IMR-90 (cell line): ENCODE measurements around the gene IFNL1. TPM values are rescaled to one million over a fixed set of nuclear protein-coding genes. Genes with fewer than 3 reads are reported as not detected.
"Not testable (repeated sequence)": the region's sequence is repeated elsewhere in the genome, so short reads cannot be mapped to it uniquely, and the experiment has no call there.

Experiments
- ATAC-seq: fragments of 200-7000 bp; cut with Tn5 transposase; 2 replicates; pipeline ENCODE4 v1.9.1; 2020; ENCODE audit warnings: low read depth, mild to moderate bottlenecking, moderate library complexity
- BruUV-seq: library from RNA; stranded (reverse); fragments of 400-500 nt; replicated peaks from 2 replicates; lab custom pipeline; 2021; lab: Mats Ljungman, UMichigan
- CTCF ChIA-PET: fragments of 300-600 bp; formaldehyde crosslinking; extraction: SDS; loops from one replicate; lab custom pipeline; 2021; ENCODE audit warnings: antibody characterized with exemption; lab: Yijun Ruan, JAX
- POLR2A ChIA-PET: fragments of 300-600 bp; sonication (Branson Sonifier 250); formaldehyde crosslinking; loops from one replicate; lab custom pipeline; 2022; ENCODE audit warnings: antibody characterized with exemption; ENCODE audit not compliant: unreplicated experiment; lab: Charles Lee
- DNase-seq: peaks from one replicate; pipeline ENCODE4 v3.0.0; 2013
- H2AFZ ChIP-seq: replicated peaks from 2 replicates; pipeline ENCODE3; 2013; ENCODE audit warnings: low read length, mild to moderate bottlenecking; ENCODE audit not compliant: poor library complexity
- H2AK5ac ChIP-seq: 2 replicates; pipeline ENCODE4 v1.6.1; 2013; ENCODE audit warnings: low read depth, low read length, inconsistent platforms
- H2AK9ac ChIP-seq: replicated peaks from 2 replicates; pipeline ENCODE3; 2013; ENCODE audit warnings: mild to moderate bottlenecking, low read depth, low read length, moderate library complexity; ENCODE audit not compliant: poor library complexity
- H2BK120ac ChIP-seq: 2 replicates; pipeline ENCODE4 v1.6.1; 2013; ENCODE audit warnings: low read depth, low read length, inconsistent platforms
- H2BK15ac ChIP-seq: 3 replicates; pipeline ENCODE4 v1.6.1; 2013; ENCODE audit warnings: low read depth, low read length, inconsistent platforms
- H2BK20ac ChIP-seq: 2 replicates; pipeline ENCODE4 v1.6.1; 2013; ENCODE audit warnings: low read depth, mild to moderate bottlenecking, inconsistent platforms, low read length, moderate library complexity
- H2BK5ac ChIP-seq: 2 replicates; pipeline ENCODE4 v1.6.1; 2013; ENCODE audit warnings: mild to moderate bottlenecking, low read depth, low read length, inconsistent platforms; ENCODE audit not compliant: poor library complexity, severe bottlenecking
- H3K14ac ChIP-seq: replicated peaks from 2 replicates; pipeline ENCODE4 v1.6.1; 2013; ENCODE audit warnings: low read depth, low read length, inconsistent platforms
- H3K18ac ChIP-seq: 2 replicates; pipeline ENCODE4 v1.6.1; 2013; ENCODE audit warnings: low read depth, low read length, control low read depth
- H3K23ac ChIP-seq: 2 replicates; pipeline ENCODE4 v1.6.1; 2013; ENCODE audit warnings: low read depth, low read length, inconsistent platforms
- H3K27ac ChIP-seq: 2 replicates; pipeline ENCODE4 v1.5.1; 2013; ENCODE audit warnings: mild to moderate bottlenecking, control low read depth, low read length; ENCODE audit not compliant: insufficient read depth
- H3K27me3 ChIP-seq: 2 replicates; pipeline ENCODE4 v1.6.1; 2013; ENCODE audit warnings: low read length; ENCODE audit not compliant: control insufficient read depth, insufficient read depth
- H3K36me3 ChIP-seq: 2 replicates; pipeline ENCODE4 v1.6.1; 2013; ENCODE audit warnings: low read length, mixed read lengths; ENCODE audit not compliant: control insufficient read depth, insufficient read depth
- H3K4ac ChIP-seq: 2 replicates; pipeline ENCODE4 v1.6.1; 2013; ENCODE audit warnings: low read depth, low read length, inconsistent platforms
- H3K4me1 ChIP-seq: 2 replicates; pipeline ENCODE4 v1.6.1; 2013; ENCODE audit warnings: low read length, mixed read lengths; ENCODE audit not compliant: control insufficient read depth, insufficient read depth
- H3K4me2 ChIP-seq: 2 replicates; pipeline ENCODE4 v1.6.1; 2013; ENCODE audit warnings: low read depth, mild to moderate bottlenecking, control low read depth, low read length, moderate library complexity
- H3K4me3 ChIP-seq: 2 replicates; pipeline ENCODE4 v1.5.1; 2013; ENCODE audit warnings: low read depth, mild to moderate bottlenecking, control low read depth, low read length, moderate library complexity; ENCODE audit not compliant: insufficient read depth
- H3K56ac ChIP-seq: 2 replicates; pipeline ENCODE4 v1.6.1; 2013; ENCODE audit warnings: low read length, inconsistent platforms; ENCODE audit not compliant: insufficient read depth; ENCODE audit errors: extremely low read depth
- H3K79me1 ChIP-seq, 2 experiments: 2 replicates each; pipeline ENCODE4 v1.6.1; 2013; ENCODE audit warnings: low read length in 2 of 2, inconsistent platforms in 1 of 2, low read depth in 1 of 2
- H3K9ac ChIP-seq: 2 replicates; pipeline ENCODE4 v1.6.1; 2013; ENCODE audit warnings: low read depth, low read length, control low read depth
- H3K9me1 ChIP-seq: 2 replicates; pipeline ENCODE4 v1.6.1; 2013; ENCODE audit warnings: low read length, inconsistent platforms; ENCODE audit not compliant: insufficient read depth
- H3K9me3 ChIP-seq: 2 replicates; pipeline ENCODE4 v1.6.1; 2013; ENCODE audit warnings: low read length; ENCODE audit not compliant: control insufficient read depth, insufficient read depth
- H4K20me1 ChIP-seq: 2 replicates; pipeline ENCODE4 v1.6.1; 2013; ENCODE audit warnings: low read length, inconsistent platforms; ENCODE audit not compliant: insufficient read depth
- H4K5ac ChIP-seq: 2 replicates; pipeline ENCODE4 v1.6.1; 2013; ENCODE audit warnings: mild to moderate bottlenecking, low read depth, low read length, control low read depth
- H4K8ac ChIP-seq, 2 experiments: 2 replicates each; pipeline ENCODE4 v1.6.1; 2013; ENCODE audit warnings: low read depth in 2 of 2, low read length in 2 of 2, control low read depth in 1 of 2, inconsistent platforms in 1 of 2
- H4K91ac ChIP-seq: 2 replicates; pipeline ENCODE4 v1.6.1; 2013; ENCODE audit warnings: low read depth, low read length, inconsistent platforms; ENCODE audit not compliant: insufficient read depth
- WGBS, 2 experiments: methylation state at CpG; one replicate each; pipeline versions ENCODE4 v1.1.5 to v1.1.7; 2013; ENCODE audit warnings: missing lambda C conversion rate in 2 of 2; ENCODE audit not compliant: insufficient read length in 1 of 2; ENCODE audit errors: extremely low coverage in 2 of 2; 5-methylcytosine and 5-hydroxymethylcytosine counted together
- dilution Hi-C: fragments of 300-500 bp; cut with HindIII; formaldehyde crosslinking; loops from one replicate; pipeline ENCODE4 v1.14.3; 2018; ENCODE audit warnings: low sequenced_read_pairs; ENCODE audit not compliant: unreplicated experiment
- in situ Hi-C: fragments of 300-500 bp; cut with MboI; formaldehyde crosslinking; loops from 3 replicates; pipeline ENCODE4 v1.14.3; 2019; ENCODE audit warnings: low sequenced_read_pairs, inconsistent platforms, mixed read lengths
- intact Hi-C: fragments of 100-400 bp; cut with micrococcal nuclease; formaldehyde crosslinking; loops from 2 replicates; pipeline ENCODE4 v1.10.0; 2022
- polyA plus RNA-seq, 3 experiments: library from polyadenylated mRNA; depleted of rRNA; stranded (reverse); fragments of >200 nt; gene quantifications; 2 replicates each; pipeline ENCODE4 v1.2.3, GENCODE V29; 2012; ENCODE audit warnings: low replicate concordance in 1 of 3
- total RNA-seq: library from RNA; depleted of rRNA; stranded (reverse); fragments of >200 nt; gene quantifications from 2 replicates; pipeline ENCODE4 v1.2.3, GENCODE V29; 2012

IFNL1 gene
- total and polyA plus RNA-seq, 2 of the 4 experiments (the other 2 are of a cell fraction), result not detected

DNA sequence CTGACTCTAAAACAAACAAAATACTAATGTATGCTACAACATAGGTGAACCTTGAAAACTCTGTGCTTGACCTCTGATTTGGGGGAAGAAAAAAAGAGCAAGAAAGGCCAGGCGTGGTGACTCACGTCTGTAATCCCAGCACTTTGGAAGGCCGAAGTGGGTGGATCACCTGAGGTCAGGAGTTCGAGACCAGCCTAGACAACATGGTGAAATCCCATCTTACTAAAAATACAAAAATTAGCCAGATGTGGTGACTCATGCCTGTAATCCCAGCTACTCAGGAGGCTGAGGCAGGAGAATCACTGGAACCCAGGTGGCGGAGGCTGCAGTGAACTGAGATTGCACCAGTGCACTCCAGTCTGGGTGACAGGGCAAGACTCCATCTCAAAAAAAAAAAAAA is 22.3 kb upstream of the IFNL1 start:
- H2BK15ac ChIP-seq, dilution Hi-C loops, H3K9ac ChIP-seq, H3K14ac ChIP-seq, H3K4me3 ChIP-seq, H2AK5ac ChIP-seq, H3K79me1 ChIP-seq, H3K56ac ChIP-seq, ATAC-seq, H4K8ac ChIP-seq, DNase-seq, H3K4me2 ChIP-seq, H2BK5ac ChIP-seq, POLR2A ChIA-PET, in situ Hi-C loops, H2AFZ ChIP-seq, H3K23ac ChIP-seq, H2BK120ac ChIP-seq, H3K9me3 ChIP-seq, H3K27me3 ChIP-seq, H3K27ac ChIP-seq, H3K9me1 ChIP-seq, H3K4me1 ChIP-seq, CTCF ChIA-PET, H4K91ac ChIP-seq, intact Hi-C loops, H3K36me3 ChIP-seq, BruUV-seq, H4K20me1 ChIP-seq, H2BK20ac ChIP-seq, H2AK9ac ChIP-seq, H3K18ac ChIP-seq, H3K4ac ChIP-seq, H4K5ac ChIP-seq: not testable (repeated sequence)
- WGBS, 2 experiments, result no CpG with 5 or more reads among the region's 5 CpGs
